Tibial artery (tissue), 4 donors: ENCODE results near the gene CARMIL1.

Source experiments
- DNase-seq, 2 donors: peaks; one replicate each; pipeline ENCODE4 v3.0.0-alpha.2; 2019
- H3K27ac ChIP-seq, 2 donors: fragments of 200-600 bp; sonication (generic) in 1 of 2; 1 replicate in 1 of 2; 2 replicates in 1 of 2; pipeline ENCODE4 v1.5.1; 2018 to 2019; ENCODE audit warnings: mild to moderate bottlenecking in 1 of 2
- H3K27me3 ChIP-seq, 2 donors: fragments of 200-600 bp; sonication (generic) in 1 of 2; one replicate each; pipeline versions ENCODE4 v1.5.1 to v1.6.0; 2016 to 2019
- H3K36me3 ChIP-seq, 3 donors: fragments of 200-600 bp; sonication (generic) in 2 of 3; one replicate each; pipeline ENCODE4 v1.5.1; 2016 to 2019; ENCODE audit warnings: mild to moderate bottlenecking in 2 of 3
- H3K4me1 ChIP-seq, 4 donors: fragments of 200-600 bp; sonication (generic) in 2 of 4; 1 replicate in 3 of 4; 2 replicates in 1 of 4; pipeline ENCODE4 v1.5.1; 2016 to 2019
- H3K4me3 ChIP-seq, 2 donors: fragments of 200-600 bp; sonication (generic) in 1 of 2; 1 replicate in 1 of 2; 2 replicates in 1 of 2; pipeline ENCODE4 v1.5.1; 2018 to 2019; ENCODE audit warnings: mild to moderate bottlenecking in 2 of 2
- H3K9me3 ChIP-seq, 3 donors: fragments of 200-600 bp; sonication (generic) in 1 of 3; one replicate each; pipeline ENCODE4 v1.5.1; 2016 to 2019
- CTCF ChIP-seq, 2 experiments: fragments of 200-600 bp in 1 of 2; fragments of 450-650 bp in 1 of 2; IDR thresholded peaks; one replicate each; pipeline ENCODE4 v1.5.1; 2017 to 2019; ENCODE audit warnings: antibody characterized with exemption in 2 of 2, mild to moderate bottlenecking in 1 of 2, moderate library complexity in 1 of 2
- intact Hi-C: fragments of 100-400 bp; cut with DNase I; formaldehyde crosslinking; loops from one replicate; pipeline ENCODE4 v1.15.0; 2023; ENCODE audit warnings: low total_unique reads

The CARMIL1 gene

GRCh38 chr6:25564943-25565342 lies 285.8 kb downstream of the CARMIL1 start:
- H3K27me3 ChIP-seq: no peaks in the 10 kb centered on the region
- no peak for TF ChIP-seq CTCF (IDR thresholded peaks at IDR 0.05)
- peaks cover 5 to 20% (median 10%) of the 10 kb centered on the region in 3 donors for H3K36me3 ChIP-seq
- no peak overlapping the region for H3K4me3 ChIP-seq
- intact Hi-C loops: no loop called here
- no peaks in the 10 kb centered on the region for H3K9me3 ChIP-seq
- no peaks in the 10 kb centered on the region for H3K4me1 ChIP-seq
- DNase-seq: no peak
- no peak overlapping the region for H3K27ac ChIP-seq

GRCh38 chr6:25570578-25570977 lies 291.4 kb downstream of the CARMIL1 start:
- H3K27me3 ChIP-seq: no peaks in the 10 kb centered on the region
- H3K4me3 ChIP-seq: no peak overlapping the region
- TF ChIP-seq CTCF (IDR thresholded peaks at IDR 0.05): no peak
- no peaks in the 10 kb centered on the region for H3K4me1 ChIP-seq
- H3K27ac ChIP-seq: no peak overlapping the region
- DNase-seq: no peak
- peaks cover 0 to under 1% (median 0%) of the 10 kb centered on the region in 3 donors for H3K36me3 ChIP-seq
- intact Hi-C loops: no loop called here
- no peaks in the 10 kb centered on the region for H3K9me3 ChIP-seq

GRCh38 chr6:25576919-25577318 lies 297.7 kb downstream of the CARMIL1 start:
- H3K27me3 ChIP-seq: no peaks in the 10 kb centered on the region
- intact Hi-C loops: no loop called here
- no peak overlapping the region for H3K27ac ChIP-seq
- DNase-seq: no peak
- peaks cover 9 to 17% (median 12%) of the 10 kb centered on the region in 3 donors for H3K36me3 ChIP-seq
- H3K9me3 ChIP-seq: no peaks in the 10 kb centered on the region
- no peaks in the 10 kb centered on the region for H3K4me1 ChIP-seq
- no peak overlapping the region for H3K4me3 ChIP-seq
- TF ChIP-seq CTCF (IDR thresholded peaks at IDR 0.05): no peak

DNA sequence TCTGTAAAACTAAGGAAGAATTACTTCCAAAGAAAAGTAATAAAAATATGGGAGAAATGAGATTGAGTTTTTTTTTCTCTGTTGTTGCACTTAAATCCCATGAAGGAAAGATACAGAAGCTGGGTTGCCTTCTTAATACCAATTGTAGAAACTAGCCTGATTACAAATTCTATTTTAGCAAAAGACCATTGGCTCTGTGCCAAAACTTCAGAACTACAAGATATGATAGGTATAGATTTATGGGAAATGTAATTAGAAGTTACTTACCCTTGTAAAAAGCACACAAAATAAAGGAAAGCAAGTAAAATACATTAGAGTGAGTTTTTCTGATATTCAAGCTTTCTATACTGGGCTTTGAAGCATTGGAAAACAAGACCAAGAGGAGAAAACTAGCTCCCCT lies 299.4 kb downstream of the CARMIL1 start:
- H3K4me1 ChIP-seq: no peaks in the 10 kb centered on the region
- H3K27ac ChIP-seq: no peak overlapping the region
- peaks cover 22 to 27% (median 23%) of the 10 kb centered on the region in 3 donors for H3K36me3 ChIP-seq
- H3K9me3 ChIP-seq: no peaks in the 10 kb centered on the region
- no peak for DNase-seq
- intact Hi-C loops: no loop called here
- no peaks in the 10 kb centered on the region for H3K27me3 ChIP-seq
- no peak overlapping the region for H3K4me3 ChIP-seq
- no peak for TF ChIP-seq CTCF (IDR thresholded peaks at IDR 0.05)

- Histone ChIP-seq H3K4me3 (no peak overlapping the region), H3K27me3 (no peaks in the 10 kb centered on the region), H3K27ac (no peak overlapping the region), H3K9me3 (no peaks in the 10 kb centered on the region), H3K4me1 (no peaks in the 10 kb centered on the region), H3K36me3 (peaks cover 27 to 29% (median 29%) of the 10 kb centered on the region in 3 donors)
- intact Hi-C loops: no loop called here
- DNase-seq: no peak
- TF ChIP-seq CTCF (IDR thresholded peaks at IDR 0.05): no peak
Measured at GRCh38 chr6:25579391-25579883, 300.3 kb downstream of the CARMIL1 start.
